ENCODE measurements around the gene WNK3.

DNA sequence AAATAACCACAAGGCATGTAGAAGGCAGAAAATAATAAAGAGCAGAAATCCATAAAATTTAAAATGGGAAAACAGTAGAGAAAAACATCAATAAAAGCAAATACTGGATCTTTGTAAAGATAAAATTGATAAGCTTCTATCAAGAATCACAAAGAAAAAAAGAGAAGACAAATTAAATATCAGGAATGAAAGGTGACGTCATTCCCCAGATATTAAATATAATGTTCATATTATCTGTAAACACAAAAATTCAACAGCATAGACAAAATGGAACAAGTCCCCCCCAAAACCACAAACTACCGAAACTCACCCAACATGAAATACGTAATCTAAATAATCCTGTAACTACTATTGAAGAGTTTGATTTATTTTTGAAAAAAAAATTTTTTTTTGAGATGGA, 144.2 kb downstream of the WNK3 start:
- TF ChIP-seq, protein P1, sequence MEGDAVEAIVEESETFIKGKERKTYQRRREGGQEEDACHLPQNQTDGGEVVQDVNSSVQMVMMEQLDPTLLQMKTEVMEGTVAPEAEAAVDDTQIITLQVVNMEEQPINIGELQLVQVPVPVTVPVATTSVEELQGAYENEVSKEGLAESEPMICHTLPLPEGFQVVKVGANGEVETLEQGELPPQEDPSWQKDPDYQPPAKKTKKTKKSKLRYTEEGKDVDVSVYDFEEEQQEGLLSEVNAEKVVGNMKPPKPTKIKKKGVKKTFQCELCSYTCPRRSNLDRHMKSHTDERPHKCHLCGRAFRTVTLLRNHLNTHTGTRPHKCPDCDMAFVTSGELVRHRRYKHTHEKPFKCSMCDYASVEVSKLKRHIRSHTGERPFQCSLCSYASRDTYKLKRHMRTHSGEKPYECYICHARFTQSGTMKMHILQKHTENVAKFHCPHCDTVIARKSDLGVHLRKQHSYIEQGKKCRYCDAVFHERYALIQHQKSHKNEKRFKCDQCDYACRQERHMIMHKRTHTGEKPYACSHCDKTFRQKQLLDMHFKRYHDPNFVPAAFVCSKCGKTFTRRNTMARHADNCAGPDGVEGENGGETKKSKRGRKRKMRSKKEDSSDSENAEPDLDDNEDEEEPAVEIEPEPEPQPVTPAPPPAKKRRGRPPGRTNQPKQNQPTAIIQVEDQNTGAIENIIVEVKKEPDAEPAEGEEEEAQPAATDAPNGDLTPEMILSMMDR (IDR thresholded peaks at IDR 0.05) = no peak
- no peak for TF ChIP-seq POLR2A (IDR thresholded peaks at IDR 0.05)

Measured in adrenal gland (tissue), 5 donors.